BE2C (cell line): Measurements from ENCODE around the gene MEGF11.

ENCODE experiments used
- DNase-seq: peaks from one replicate; pipeline ENCODE4 v3.0.0-alpha.2; 2020
- H3K27me3 ChIP-seq: fragments of 250-450 bp; sonication (Bioruptor Pico); 2 replicates; pipeline ENCODE4 v1.5.1; 2020; ENCODE audit warnings: mild to moderate bottlenecking
- H3K36me3 ChIP-seq: fragments of 250-450 bp; sonication (Bioruptor Pico); 2 replicates; pipeline ENCODE4 v1.5.1; 2020; ENCODE audit warnings: mild to moderate bottlenecking
- H3K4me1 ChIP-seq: fragments of 250-450 bp; sonication (Bioruptor Pico); 2 replicates; pipeline ENCODE4 v1.5.1; 2020
- H3K4me3 ChIP-seq: 2 replicates; pipeline ENCODE4 v1.5.1; 2011; ENCODE audit warnings: low read depth, low read length
- H3K9me3 ChIP-seq: fragments of 250-450 bp; sonication (Bioruptor Pico); 2 replicates; pipeline ENCODE4 v1.5.1; 2020
- TF ChIP-seq, protein P1 (sequence below): IDR thresholded peaks from 2 replicates; pipeline ENCODE4 v1.5.1; 2012; ENCODE audit warnings: mild to moderate bottlenecking, low read depth, low read length

Gene MEGF11

DNA sequence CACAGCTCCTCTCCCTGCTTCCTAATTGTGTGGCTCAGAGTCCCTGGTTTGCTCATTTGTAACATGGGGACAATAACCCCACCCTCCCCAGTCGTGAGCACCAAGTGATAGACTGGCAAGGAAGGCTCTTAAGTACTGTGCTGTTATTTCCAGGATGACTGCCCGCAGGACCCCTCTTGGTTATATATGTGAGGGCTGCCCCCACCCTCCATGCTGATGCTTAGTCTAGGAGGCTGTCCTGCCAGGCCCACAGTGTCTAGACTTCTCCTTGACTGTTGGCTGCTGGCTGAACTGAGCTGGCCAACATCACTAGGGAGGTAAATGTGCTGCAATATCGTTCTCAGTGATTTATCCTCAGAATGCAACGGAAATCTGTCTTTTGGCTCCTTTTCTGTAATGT is 339.2 kb downstream of the MEGF11 start:
- no peaks in the 10 kb centered on the region for H3K36me3 ChIP-seq
- TF ChIP-seq, protein P1, sequence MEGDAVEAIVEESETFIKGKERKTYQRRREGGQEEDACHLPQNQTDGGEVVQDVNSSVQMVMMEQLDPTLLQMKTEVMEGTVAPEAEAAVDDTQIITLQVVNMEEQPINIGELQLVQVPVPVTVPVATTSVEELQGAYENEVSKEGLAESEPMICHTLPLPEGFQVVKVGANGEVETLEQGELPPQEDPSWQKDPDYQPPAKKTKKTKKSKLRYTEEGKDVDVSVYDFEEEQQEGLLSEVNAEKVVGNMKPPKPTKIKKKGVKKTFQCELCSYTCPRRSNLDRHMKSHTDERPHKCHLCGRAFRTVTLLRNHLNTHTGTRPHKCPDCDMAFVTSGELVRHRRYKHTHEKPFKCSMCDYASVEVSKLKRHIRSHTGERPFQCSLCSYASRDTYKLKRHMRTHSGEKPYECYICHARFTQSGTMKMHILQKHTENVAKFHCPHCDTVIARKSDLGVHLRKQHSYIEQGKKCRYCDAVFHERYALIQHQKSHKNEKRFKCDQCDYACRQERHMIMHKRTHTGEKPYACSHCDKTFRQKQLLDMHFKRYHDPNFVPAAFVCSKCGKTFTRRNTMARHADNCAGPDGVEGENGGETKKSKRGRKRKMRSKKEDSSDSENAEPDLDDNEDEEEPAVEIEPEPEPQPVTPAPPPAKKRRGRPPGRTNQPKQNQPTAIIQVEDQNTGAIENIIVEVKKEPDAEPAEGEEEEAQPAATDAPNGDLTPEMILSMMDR: no peak
- DNase-seq: no peak
- no peaks in the 10 kb centered on the region for H3K27me3 ChIP-seq
- H3K9me3 ChIP-seq: no peaks in the 10 kb centered on the region
- no peak overlapping the region for H3K4me3 ChIP-seq
- no peaks in the 10 kb centered on the region for H3K4me1 ChIP-seq

DNA sequence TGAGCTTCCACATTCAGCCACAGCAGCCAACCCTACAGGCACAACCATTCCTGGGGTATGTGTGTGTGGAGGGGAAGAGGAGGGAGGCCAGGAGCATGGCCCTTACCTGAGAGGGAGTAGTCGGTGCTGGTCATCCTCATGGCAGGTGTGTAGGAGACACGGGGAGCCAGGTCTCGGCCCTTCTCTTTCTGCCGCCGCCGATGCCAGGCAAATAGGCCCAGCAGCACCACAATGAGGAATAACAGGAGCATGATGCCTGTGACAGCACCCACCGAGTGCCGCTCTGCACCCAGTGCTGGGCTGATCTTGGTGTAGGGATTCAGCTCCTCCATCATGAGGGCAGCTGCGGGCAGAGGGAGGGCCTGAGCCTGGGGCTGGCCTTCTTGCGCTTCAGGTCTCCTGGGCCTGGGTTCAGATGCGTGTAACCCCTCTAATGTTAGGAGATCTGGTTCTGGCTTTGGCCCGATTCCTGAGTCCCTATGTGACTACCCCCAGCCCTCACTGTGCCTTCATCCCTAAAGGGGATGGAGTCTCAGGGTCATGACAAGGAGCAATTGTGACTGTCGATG is 339.8 kb downstream of the MEGF11 start:
- Histone ChIP-seq H3K4me3 (no peak overlapping the region), H3K4me1 (no peaks in the 10 kb centered on the region), H3K36me3 (no peaks in the 10 kb centered on the region), H3K27me3 (no peaks in the 10 kb centered on the region), H3K9me3 (no peaks in the 10 kb centered on the region)
- no peak for DNase-seq
- TF ChIP-seq, protein P1: no peak

DNA sequence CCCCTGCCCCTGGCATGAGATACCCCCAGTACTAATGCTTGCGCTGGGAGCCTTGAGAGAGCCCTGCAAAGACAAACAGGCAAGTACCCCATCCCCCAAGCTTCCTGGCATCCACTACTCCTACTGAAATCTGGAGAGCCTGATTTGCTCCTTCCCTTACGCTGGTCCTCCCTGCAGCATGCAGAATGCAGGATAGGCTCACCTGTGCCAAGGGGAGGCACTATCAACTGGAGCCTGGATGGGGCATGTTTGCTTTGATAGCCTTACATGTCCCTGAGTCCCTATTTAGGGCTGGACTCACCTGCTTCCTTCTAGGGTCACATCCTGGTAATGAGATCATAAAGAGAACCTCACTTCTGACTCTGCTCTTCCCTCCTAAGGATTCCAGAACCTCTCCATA is 341.3 kb downstream of the MEGF11 start:
- H3K9me3 ChIP-seq: no peaks in the 10 kb centered on the region
- H3K36me3 ChIP-seq: no peaks in the 10 kb centered on the region
- H3K4me3 ChIP-seq: no peak overlapping the region
- DNase-seq: no peak
- no peaks in the 10 kb centered on the region for H3K4me1 ChIP-seq
- TF ChIP-seq, protein P1: no peak
- no peaks in the 10 kb centered on the region for H3K27me3 ChIP-seq

DNA sequence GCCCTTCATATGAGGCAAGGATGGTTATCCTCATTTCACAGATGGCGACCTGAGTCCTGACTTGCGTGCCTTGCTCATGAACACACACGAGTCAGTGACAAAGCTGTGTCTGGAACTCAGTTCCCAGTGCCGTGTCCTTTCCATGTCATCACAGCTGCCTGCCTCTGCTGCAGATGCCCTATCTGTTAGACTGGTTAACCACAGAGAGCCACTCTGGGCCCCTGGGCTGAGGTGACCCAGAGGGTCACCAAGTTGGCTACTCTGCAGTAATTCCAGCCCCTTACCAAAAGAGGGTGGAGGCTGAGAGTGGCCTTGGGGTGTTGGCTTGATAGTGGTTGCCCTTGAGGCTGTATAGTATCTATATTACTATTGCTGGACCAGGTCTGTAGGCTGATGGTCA is 343.2 kb downstream of the MEGF11 start:
- H3K4me1 ChIP-seq: no peaks in the 10 kb centered on the region
- TF ChIP-seq, protein P1: no peak
- no peaks in the 10 kb centered on the region for H3K9me3 ChIP-seq
- H3K4me3 ChIP-seq: no peak overlapping the region
- no peaks in the 10 kb centered on the region for H3K27me3 ChIP-seq
- H3K36me3 ChIP-seq: no peaks in the 10 kb centered on the region; the same call in 1 of the 2 replicates
- DNase-seq: no peak

DNA sequence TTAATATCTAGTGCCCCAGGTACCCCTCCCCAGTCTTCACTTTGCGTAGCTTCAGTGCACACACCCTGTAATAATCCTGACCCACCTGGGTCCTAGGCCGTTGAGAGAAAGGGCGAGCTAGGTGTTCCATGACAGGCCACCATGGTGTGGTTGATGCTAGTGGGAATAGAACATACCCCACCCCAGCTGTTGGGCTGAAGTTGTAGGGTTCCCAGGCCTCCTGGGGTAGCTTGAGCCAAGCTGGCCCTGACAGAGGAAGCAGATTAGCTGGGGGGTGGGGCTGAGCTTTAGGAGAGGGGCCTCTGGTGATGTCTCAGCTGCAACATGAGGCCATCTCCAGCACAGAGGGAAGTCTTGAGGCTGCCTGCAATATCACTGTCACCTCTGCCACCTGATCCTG is 343.7 kb downstream of the MEGF11 start:
- TF ChIP-seq, protein P1: no peak
- DNase-seq: no peak
- no peaks in the 10 kb centered on the region for H3K4me1 ChIP-seq
- H3K36me3 ChIP-seq: no peaks in the 10 kb centered on the region; the same call in 1 of the 2 replicates
- no peaks in the 10 kb centered on the region for H3K27me3 ChIP-seq
- no peaks in the 10 kb centered on the region for H3K9me3 ChIP-seq
- H3K4me3 ChIP-seq: no peak overlapping the region

- TF ChIP-seq, protein P1: no peak
- Histone ChIP-seq H3K36me3 (no peaks in the 10 kb centered on the region; the same call in 1 of the 2 replicates), H3K27me3 (no peaks in the 10 kb centered on the region), H3K4me1 (no peaks in the 10 kb centered on the region), H3K9me3 (no peaks in the 10 kb centered on the region), H3K4me3 (no peak overlapping the region)
- no peak for DNase-seq
Observed at GRCh38 chr15:65908876-65909275, 344.7 kb downstream of the MEGF11 start.
